ENCODE results near the gene NNT. TPM values are rescaled to one million over a fixed set of nuclear protein-coding genes. Genes with fewer than 3 reads are reported as not detected.

Gene NNT
- total and polyA plus RNA-seq, 2 experiments from 2014 or later: 55.3 to 102 TPM

DNA sequence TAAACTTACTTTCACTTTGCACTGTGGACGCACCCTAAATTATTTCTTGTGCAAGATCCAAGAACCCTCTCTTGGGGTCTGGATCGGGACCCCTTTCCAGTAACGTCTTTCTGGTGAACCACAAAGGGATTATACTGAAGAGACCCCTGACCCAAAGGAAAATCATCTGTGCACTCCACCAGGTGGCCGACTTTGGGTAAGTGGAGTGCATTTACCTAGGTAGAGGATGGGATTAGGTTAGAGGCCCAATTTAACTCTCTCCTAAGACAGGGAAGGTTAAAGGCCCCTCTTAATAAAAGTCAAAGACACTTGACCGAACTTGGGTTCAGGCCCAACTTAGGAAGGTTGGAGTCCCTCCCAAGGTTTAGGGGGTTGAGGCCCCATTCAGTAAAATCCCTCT is 37.9 kb upstream of the NNT start:
- Histone ChIP-seq H3K4me3 (no peak overlapping the region), H4K20me1 (ENCODE audit: insufficient read depth, poor library complexity, severe bottlenecking) (no peaks in the 10 kb centered on the region), H3K27ac (no peak overlapping the region), H3K4me1 (ENCODE audit: insufficient read depth) (no peaks in the 10 kb centered on the region), H3K9me2 (replicated peaks; ENCODE audit: insufficient read depth) (no peaks in the 10 kb centered on the region), H3K9me3 (ENCODE audit: low read depth) (no peaks in the 10 kb centered on the region), H3K4me2 (no peak overlapping the region), H2AFZ (no peak overlapping the region), H3K27me3 (no peaks in the 10 kb centered on the region), H3K36me3 (replicated peaks; ENCODE audit: insufficient read depth, low read depth) (no peaks in the 10 kb centered on the region), H3K79me2 (no peaks in the 10 kb centered on the region)
- TF ChIP-seq EZH2 (IDR thresholded peaks at IDR 0.05; ENCODE audit: borderline replicate concordance): no peak
- no peak for DNase-seq (ENCODE audit: low spot score)
- 89% methylated on average over 5 of the region's 5 CpGs for WGBS (ENCODE audit: low lambda C conversion rate, missing lambda C conversion rate)

DNA sequence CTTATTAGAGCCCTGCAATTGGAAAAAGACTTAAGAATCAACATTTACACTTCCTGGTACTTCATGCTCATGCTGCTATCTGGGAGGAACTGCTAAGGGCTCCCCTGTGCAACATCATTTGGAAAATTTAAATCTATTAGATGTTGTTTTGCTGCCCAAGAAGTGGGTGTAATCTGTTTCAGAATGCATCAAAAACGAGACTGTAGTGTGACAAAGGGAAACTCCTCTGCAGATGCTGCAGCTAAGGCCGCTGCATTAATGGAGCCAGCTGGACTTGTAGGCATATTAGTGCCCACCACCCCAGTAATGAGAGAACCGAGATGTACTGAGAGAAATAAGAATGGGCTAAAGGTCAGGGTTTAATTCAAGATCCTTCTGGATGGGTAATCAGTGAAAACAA is 35.0 kb upstream of the NNT start:
- Histone ChIP-seq H3K4me2 (no peak overlapping the region), H3K4me3 (no peak overlapping the region), H3K9me2 (replicated peaks; ENCODE audit: insufficient read depth) (no peaks in the 10 kb centered on the region), H3K27ac (no peak overlapping the region), H3K4me1 (ENCODE audit: insufficient read depth) (no peaks in the 10 kb centered on the region), H3K27me3 (no peaks in the 10 kb centered on the region), H4K20me1 (ENCODE audit: insufficient read depth, poor library complexity, severe bottlenecking) (no peaks in the 10 kb centered on the region), H3K79me2 (no peaks in the 10 kb centered on the region), H2AFZ (no peak overlapping the region), H3K9me3 (ENCODE audit: low read depth) (no peaks in the 10 kb centered on the region), H3K36me3 (replicated peaks; ENCODE audit: insufficient read depth, low read depth) (no peaks in the 10 kb centered on the region)
- DNase-seq (ENCODE audit: low spot score): no peak
- TF ChIP-seq EZH2phosphoT487 (IDR thresholded peaks at IDR 0.05; ENCODE audit: low read depth, severe bottlenecking, unreplicated experiment) (no peak), EZH2 (IDR thresholded peaks at IDR 0.05; ENCODE audit: borderline replicate concordance) (no peak)
- TF ChIP-seq, protein P1, sequence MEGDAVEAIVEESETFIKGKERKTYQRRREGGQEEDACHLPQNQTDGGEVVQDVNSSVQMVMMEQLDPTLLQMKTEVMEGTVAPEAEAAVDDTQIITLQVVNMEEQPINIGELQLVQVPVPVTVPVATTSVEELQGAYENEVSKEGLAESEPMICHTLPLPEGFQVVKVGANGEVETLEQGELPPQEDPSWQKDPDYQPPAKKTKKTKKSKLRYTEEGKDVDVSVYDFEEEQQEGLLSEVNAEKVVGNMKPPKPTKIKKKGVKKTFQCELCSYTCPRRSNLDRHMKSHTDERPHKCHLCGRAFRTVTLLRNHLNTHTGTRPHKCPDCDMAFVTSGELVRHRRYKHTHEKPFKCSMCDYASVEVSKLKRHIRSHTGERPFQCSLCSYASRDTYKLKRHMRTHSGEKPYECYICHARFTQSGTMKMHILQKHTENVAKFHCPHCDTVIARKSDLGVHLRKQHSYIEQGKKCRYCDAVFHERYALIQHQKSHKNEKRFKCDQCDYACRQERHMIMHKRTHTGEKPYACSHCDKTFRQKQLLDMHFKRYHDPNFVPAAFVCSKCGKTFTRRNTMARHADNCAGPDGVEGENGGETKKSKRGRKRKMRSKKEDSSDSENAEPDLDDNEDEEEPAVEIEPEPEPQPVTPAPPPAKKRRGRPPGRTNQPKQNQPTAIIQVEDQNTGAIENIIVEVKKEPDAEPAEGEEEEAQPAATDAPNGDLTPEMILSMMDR (IDR thresholded peaks at IDR 0.05; ENCODE audit: poor library complexity): no peak
- WGBS (ENCODE audit: low lambda C conversion rate, missing lambda C conversion rate): 91% methylated on average over 3 of the region's 3 CpGs

DNA sequence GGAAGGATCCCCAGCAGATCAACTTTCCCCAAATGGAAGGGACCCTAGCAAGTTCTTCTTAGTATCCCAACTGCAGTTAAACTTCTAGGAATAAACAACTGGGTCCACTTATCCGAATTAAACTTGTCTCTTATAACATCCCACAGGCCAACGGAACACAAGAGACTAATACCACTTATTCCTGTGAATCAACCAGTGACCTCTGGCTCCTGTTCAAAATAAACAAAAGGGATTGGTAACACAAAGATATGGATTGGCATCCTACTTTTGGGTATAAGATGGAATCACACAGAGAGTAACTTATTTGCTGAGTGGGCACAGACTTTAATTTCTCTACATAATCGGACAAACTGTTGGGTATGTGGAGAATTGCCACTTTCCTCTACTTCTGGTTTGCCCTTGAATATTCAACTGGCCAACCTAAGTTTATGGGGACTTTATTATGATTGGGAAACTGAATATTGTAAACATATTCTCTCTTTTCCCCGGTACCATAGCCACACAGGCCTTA is 33.7 kb upstream of the NNT start:
- H3K79me2 ChIP-seq: no peaks in the 10 kb centered on the region
- no peaks in the 10 kb centered on the region for H3K4me1 ChIP-seq (ENCODE audit: insufficient read depth)
- no peak overlapping the region for H3K4me2 ChIP-seq
- no peak overlapping the region for H3K27ac ChIP-seq
- TF ChIP-seq, protein P1 (IDR thresholded peaks at IDR 0.05; ENCODE audit: poor library complexity): no peak
- TF ChIP-seq EZH2 (IDR thresholded peaks at IDR 0.05; ENCODE audit: borderline replicate concordance) (no peak), EZH2phosphoT487 (IDR thresholded peaks at IDR 0.05; ENCODE audit: low read depth, severe bottlenecking, unreplicated experiment) (no peak)
- H3K9me3 ChIP-seq (ENCODE audit: low read depth): no peaks in the 10 kb centered on the region
- DNase-seq (ENCODE audit: low spot score): no peak
- no peaks in the 10 kb centered on the region for H3K36me3 ChIP-seq (replicated peaks; ENCODE audit: insufficient read depth, low read depth)
- WGBS (ENCODE audit: low lambda C conversion rate, missing lambda C conversion rate): 91% methylated on average over 4 of the region's 4 CpGs
- no peak overlapping the region for H2AFZ ChIP-seq
- H3K27me3 ChIP-seq: no peaks in the 10 kb centered on the region
- no peak overlapping the region for H3K4me3 ChIP-seq
- H3K9me2 ChIP-seq (replicated peaks; ENCODE audit: insufficient read depth): no peaks in the 10 kb centered on the region
- H4K20me1 ChIP-seq (ENCODE audit: insufficient read depth, poor library complexity, severe bottlenecking): no peaks in the 10 kb centered on the region

DNA sequence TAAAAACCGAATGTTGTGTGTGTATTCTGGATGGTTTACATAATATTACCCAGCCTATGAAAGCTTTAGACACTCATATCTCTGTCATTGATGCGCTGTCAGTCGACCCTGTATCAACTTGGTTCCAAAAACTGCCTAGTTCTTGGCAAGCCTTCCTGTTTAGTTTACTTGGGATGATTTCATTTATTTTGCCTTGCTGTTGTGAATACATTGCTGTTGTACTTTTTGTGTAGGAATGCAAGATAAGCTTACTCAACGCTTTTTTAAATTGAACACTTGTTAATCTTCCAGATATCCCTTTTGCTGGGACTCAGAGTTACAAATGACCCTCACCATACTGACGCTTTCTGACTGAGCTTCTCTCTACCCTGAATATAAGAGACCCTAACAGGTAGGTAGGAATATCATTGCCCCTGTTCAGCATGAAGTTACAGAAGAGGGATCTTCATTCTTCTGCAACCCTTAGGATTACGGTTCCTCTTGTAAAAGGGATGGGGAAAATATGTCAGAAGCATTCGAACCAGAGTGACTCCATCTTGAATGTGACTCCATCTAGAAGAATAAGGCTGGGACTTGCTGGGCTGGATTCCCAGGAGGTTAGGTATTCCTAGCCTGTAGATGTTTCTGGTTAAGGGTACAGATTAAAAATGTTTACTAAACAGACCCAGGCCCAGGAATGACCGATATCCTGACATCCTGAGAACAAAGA is 32.4 kb upstream of the NNT start:
- H3K9me3 ChIP-seq (ENCODE audit: low read depth): no peaks in the 10 kb centered on the region
- no peaks in the 10 kb centered on the region for H3K4me1 ChIP-seq (ENCODE audit: insufficient read depth)
- no peaks in the 10 kb centered on the region for H3K27me3 ChIP-seq
- 92% methylated on average over 8 of the region's 8 CpGs for WGBS (ENCODE audit: low lambda C conversion rate, missing lambda C conversion rate)
- H3K79me2 ChIP-seq: no peaks in the 10 kb centered on the region
- DNase-seq (ENCODE audit: low spot score): no peak
- no peaks in the 10 kb centered on the region for H3K36me3 ChIP-seq (replicated peaks; ENCODE audit: insufficient read depth, low read depth)
- no peak for TF ChIP-seq EZH2 (IDR thresholded peaks at IDR 0.05; ENCODE audit: borderline replicate concordance)
- TF ChIP-seq EZH2phosphoT487 (IDR thresholded peaks at IDR 0.05; ENCODE audit: low read depth, severe bottlenecking, unreplicated experiment): no peak
- TF ChIP-seq, protein P1 (IDR thresholded peaks at IDR 0.05; ENCODE audit: poor library complexity): no peak
- H3K27ac ChIP-seq: no peak overlapping the region
- H4K20me1 ChIP-seq (ENCODE audit: insufficient read depth, poor library complexity, severe bottlenecking): no peaks in the 10 kb centered on the region
- H3K4me2 ChIP-seq: no peak overlapping the region
- H3K9me2 ChIP-seq (replicated peaks; ENCODE audit: insufficient read depth): no peaks in the 10 kb centered on the region
- H2AFZ ChIP-seq: no peak overlapping the region
- no peak overlapping the region for H3K4me3 ChIP-seq
